Measurements from ENCODE around the gene GPC6.

Gene GPC6

DNA sequence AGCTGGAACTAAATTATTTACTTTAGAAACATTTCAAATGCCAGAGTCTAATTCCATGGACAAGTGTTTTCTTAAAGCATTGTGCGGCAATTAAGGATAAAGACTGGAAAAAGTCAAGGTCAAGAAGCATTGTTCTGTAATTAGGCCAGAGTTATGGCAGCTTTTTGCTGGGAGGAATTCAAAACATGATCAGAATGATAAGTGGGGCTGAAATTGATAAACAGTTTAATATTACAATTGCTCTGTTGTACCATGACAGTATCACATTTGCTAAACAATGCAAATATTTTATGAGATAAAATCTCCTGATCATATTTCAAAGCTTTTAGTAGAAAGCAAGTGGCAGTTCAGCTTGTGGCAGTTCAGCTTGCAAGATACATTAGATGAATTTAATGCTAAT, 513.7 kb downstream of the GPC6 start:
- no peak for DNase-seq (ENCODE audit: low read depth)

DNA sequence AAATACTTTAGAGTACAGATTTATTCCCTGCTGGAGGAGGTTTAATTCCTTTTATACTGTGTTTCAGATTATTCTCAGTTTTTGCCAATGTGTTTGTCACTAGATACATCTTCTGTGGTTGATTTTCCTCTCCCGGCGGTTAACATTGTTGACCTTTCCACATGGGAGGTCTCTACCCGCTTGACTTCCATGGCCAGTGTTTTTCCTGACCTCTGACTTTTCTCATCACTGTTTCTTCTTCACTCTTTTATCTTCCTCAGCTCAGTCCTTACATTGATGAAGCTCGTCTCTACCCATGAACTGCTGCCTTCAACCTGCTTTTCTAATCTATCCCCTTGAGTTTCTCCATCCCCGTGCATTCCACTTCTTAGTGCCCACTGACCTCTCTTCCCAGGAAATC, 517.4 kb downstream of the GPC6 start:
- no peak for DNase-seq (ENCODE audit: low read depth)

DNA sequence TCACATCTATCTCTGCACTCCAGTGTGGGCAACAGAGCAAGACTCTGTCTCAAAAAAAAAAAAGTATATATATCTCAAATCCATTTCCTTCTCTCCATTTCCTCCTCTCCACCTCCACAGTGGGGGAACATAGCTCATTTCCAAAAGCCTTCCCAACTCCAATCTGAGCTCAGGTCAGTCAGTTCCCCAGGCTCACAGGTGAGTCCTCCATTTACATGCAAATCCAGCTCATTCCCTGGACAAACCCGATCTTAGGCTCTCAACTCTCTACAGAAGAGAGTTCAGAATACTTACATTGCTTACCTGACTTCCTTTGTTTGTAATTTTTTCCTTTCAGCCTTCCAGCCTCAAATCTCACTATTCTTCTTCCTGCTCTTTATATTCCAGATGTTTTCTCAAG, 518.3 kb downstream of the GPC6 start:
- DNase-seq (ENCODE audit: low read depth), result no peak

DNA sequence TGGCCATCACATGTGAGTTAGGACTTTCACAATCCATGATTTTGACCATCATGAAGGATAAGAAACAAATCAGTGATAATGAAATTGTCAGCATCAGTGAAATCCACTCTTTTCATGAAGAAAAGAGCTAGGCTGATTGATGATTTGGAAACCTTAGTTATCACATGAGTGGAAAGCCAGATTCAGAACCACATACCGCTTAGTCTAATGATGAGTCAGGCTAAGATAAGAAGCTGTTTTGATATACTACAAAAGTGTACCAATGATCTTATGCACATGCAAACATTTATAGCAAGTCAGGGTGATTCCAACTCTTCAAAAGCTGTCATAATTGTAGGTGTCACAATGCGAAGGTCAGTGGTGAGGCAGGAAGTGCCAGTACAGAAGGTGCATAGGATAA, 519.3 kb downstream of the GPC6 start:
- DNase-seq (ENCODE audit: low read depth), result no peak

DNA sequence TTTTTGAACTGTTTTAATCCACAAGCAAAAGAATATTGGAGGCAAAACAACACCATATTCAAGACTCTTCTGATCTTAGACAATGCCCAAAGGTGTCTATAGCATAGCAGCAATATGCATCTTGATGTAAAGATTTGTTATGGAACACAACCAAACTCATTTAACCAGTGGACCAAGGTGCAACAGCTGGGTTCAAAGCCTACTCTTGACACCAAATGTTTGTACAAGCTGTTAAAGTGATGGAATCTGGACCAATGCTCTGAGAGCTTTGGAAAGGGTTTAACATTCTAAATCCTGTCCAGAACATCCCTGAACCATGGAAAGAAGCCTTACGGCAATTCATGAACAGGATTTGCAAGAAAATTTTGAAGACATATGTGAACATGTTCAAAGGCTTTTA, 520.0 kb downstream of the GPC6 start:
- DNase-seq (ENCODE audit: low read depth), result no peak

DNA sequence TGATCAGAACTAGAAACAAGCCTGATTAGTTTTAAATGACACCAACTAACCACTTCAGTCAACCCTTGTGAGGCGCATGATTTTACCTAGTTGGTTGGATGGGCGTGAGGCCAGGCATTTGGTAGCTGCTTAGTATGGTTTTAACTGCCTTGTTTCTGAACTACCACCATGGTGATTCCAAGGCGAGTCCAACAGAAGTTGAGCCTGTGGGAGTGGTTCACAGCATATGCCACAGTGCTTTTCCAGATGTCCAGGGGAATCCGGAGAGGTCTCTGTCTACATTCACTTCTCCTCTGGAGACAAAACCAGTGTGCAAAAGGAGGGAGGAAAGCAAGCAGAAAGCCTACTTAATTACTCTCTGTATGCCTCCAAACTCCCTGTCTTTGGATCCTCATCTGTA, 524.1 kb downstream of the GPC6 start:
- no peak for DNase-seq (ENCODE audit: low read depth)

DNA sequence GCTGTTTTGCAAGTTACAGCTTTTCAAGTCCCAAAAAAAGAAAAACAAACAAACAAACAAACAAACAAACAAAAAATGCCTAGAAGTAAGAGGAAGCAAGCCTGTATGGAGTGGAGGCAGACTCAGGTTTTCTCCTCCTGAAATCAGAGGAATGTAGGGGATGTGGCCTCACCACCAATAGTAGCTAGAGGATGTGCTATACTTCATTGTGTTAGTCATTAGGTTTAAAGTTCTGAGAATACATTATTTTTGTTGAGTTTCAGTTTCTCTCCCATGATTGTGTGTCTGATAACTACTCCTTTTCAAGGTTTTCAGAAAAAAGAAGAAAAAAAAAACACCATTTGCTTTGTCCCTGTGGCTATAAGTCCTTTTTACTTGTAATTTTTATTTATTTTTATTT, 524.5 kb downstream of the GPC6 start:
- no peak for DNase-seq (ENCODE audit: low read depth)

DNA sequence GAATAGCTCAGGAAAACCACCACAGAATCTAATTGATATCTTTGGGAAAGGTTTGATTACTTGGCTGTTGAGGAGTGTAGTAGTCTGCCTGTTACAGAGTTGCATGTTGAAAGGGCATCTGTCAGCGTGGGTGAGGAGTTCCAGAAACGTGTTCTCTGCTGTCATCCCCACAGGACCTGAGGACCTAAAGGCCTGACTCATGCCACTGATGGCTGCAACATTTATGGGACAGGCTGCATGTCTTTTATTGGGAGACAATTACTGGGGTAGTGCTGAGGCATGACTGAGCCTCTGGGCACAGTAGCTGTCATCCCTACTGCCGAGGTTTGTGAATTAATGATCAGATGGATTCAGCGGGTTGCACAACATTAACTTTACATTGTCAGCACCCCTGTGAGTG, 525.9 kb downstream of the GPC6 start:
- no peak for DNase-seq (ENCODE audit: low read depth)

DNA sequence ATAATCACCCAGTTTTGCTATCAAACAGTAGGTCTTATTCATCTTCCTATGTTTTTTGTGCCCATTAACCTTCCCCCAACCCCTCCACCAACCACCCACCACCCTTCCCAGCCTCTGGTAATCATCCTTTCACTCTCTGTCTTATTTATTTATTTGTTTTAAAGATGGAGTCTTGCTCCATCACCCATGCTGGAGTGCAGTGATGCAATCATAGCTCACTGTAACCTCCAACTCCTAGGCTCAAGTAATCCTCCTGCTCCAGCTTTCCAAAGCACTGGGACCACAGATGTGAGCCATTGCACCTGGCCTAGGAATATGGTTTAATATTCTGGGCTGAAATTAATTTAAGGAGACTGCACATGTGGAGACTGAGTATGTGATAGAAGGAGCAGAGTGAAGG, 527.0 kb downstream of the GPC6 start:
- no peak for DNase-seq (ENCODE audit: low read depth)

DNA sequence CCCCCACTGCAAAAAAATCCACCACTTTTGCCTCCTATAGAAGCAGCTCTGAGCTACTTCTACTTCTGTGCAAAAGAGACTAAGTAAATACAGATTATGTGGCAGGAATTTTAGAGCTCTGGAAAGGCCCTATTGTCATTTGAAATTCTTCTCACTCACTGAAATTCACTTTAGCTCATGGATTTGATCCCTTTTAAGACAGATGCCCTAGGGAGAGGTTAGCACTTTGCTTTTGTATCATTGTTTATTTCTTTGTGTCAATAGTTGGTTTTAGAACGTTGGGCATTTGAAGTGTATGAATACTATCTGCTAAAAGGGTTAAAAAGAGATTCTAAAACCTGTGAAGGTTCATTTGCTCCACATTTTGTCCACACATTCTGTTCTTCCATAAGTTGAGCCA, 528.7 kb downstream of the GPC6 start:
- no peak for DNase-seq (ENCODE audit: low read depth)

DNA sequence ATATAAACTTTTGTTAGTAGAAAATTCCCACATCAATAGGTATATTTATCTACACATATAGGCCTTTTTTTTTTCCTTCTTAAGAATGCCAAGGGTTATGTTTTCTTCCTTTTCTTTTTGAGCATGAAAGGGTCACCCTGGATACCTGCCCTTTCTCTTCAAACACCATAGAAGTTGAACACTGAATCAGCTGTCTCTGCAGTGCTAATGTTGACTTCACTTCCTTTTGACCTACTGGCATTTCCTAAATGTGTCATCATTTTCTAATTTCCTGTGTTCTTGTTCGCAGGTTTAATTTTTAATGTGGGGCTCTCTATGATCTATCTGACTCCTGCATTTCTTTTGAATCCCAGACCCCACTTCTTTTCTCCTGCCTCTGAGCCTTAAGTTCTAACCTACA, 532.0 kb downstream of the GPC6 start:
- DNase-seq (ENCODE audit: low read depth), result no peak

DNA sequence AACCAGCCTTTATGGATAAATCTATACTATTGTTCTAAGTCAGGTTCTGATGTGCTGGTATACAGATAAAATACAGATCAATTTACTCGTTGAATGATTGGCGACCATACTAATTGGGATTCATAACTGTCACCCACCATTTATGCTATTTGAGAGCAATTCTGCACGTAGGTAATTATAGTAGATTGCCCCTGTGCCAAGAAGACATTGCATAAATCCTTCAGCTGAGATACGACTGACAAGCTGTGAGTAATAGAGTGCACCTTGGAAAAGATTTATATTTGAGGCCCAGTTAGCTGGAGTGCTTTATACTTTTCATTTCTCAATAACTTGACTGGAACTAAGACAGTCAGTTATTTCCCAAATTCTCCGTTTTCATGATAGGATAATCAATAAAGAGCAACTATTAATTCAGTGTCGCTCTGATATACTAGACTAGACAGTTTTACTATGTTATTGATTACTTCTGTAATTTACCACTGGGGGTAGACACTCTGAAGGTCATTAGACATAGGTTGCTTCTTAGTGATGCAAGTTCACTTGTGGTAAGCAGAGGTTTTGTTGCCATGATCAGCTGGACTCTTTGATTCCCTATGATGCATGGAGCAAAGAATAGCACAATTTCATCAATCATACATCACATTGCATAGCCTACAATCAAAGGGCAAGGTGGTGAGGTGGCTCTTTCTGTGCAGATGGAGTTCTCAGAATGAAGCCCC, 536.3 kb downstream of the GPC6 start:
- DNase-seq (ENCODE audit: low read depth), result no peak

DNA sequence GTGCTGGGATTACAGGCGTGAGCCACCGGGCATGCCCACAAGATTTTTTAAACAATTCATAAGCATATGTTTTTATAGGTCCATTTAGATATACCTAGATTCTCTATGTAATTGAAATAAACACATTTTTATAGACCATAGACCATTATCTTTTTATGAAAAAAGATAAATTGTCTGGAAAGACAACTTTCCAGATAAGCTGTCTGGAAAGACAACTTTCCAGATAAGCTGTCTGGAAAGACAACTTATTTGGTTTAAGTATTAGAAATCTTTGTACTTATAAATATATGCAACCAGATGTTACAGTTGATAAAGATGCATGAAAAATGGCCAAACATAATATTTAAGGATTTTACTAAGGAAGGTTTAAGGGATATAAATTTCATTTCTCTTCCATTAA, 538.5 kb downstream of the GPC6 start:
- no peak for DNase-seq (ENCODE audit: low read depth)

DNA sequence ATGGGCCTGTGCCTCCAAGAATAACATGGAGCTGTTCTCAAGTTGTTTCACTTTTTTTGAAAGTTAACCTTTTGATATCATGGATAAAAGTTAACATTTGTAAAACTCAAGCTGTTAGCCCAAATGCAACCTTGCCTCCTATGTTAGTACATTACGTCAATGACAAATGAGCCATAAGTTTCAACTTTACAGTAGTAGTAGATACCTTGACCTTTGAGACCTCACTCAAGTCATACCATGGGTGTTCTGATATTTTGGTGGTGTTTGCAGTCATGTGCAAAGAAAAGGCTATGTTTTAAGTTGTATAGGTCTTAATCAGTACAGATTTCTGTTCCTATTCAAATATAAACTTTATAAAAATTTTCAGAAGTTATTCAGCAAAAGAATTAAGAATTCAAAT, 539.2 kb downstream of the GPC6 start:
- DNase-seq (ENCODE audit: low read depth), result no peak

DNA sequence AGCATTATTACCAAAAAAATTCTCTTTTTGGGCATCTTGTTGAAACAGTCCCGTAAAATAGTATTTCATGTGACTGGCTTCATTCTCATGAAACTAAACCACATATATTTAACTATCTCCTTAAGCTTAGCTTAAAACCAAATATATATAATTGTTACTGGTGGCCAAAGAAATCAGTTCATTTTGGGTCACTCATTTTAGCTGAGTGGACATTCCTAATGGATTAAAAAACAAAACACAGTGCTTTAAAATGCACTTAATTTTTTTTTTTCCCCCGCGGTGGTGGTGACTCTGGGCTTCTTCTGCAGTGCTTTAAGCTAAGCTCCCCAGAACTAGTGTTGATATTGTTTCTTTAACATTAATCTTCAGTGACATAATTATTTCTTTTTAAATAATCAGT, 540.1 kb downstream of the GPC6 start:
- no peak for DNase-seq (ENCODE audit: low read depth)

DNA sequence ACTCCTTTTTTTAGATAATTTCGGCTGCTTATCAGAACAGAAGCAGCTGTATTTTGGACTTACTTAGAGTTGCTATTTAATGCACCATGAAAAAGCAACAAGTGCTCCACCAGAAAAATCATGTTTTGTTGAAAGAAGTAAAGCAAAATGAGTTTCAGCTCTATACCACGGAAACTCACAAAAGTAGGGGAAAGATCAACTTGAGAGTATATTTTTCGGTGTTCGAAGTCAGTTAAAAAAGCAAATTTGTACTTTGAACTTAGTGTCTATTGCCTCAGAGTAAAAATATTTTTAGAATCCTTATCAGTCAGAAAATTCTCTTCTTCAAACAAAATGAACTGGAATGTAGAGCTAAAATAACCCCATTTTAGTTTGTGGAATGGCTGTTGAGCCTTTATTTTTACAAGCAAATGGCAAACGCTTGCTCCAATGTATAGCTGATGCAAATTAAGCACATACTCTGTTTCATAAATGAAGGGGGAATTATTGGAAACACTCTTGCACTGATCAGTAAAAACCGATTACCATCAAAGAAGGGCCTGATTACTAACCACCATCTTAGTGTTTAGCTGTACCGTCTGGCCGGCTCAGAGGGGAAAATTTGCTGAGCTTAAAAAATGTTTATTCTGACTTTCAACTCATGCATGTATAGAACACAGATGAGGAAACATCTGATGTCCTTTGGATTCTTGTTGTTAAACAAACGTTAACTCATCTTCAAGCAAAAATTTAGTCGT, 540.7 kb downstream of the GPC6 start:
- DNase-seq (ENCODE audit: low read depth), result no peak

DNA sequence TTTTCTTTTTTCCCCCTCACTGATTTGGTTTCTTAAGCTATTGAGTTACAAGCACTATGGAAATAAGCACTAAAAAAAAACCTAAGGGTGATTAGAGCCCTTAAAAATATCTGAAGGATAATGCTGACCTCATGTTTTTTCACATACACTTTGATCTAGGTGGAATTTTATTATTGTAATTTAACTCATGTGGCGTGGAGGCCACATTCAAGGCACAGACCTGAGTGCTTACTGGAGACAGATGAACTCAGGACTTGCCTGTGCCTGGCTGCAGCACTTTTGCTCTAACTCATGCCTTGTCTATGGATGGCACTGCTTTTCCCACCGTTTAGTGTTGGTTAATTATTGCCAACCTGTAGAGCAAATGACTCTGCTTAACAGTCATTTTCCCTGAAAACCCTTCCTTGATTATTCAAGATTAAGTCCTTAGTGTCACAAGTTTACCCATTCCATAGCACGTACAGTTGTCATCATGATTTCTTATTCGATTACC, 541.4 kb downstream of the GPC6 start:
- no peak for DNase-seq (ENCODE audit: low read depth)

DNA sequence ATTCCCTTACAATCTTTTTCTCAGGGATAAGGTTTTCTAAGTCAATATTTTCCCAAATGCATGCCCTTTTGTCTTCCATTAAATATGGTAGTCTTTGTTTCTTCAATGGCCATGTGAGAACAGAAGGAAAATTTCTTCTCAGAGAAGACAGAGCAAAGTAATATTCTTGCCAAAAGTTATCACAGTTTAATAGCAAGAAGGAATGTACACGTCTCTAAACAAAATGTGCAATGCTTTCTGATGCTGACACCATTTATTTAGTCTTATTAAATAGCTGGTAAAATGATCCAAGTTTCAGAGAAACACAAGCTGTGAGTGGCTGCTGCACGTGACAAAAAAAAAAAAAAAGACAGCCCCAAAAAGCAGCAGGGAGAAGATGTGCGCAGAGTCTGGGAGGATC, 542.5 kb downstream of the GPC6 start:
- no peak for DNase-seq (ENCODE audit: low read depth)

DNA sequence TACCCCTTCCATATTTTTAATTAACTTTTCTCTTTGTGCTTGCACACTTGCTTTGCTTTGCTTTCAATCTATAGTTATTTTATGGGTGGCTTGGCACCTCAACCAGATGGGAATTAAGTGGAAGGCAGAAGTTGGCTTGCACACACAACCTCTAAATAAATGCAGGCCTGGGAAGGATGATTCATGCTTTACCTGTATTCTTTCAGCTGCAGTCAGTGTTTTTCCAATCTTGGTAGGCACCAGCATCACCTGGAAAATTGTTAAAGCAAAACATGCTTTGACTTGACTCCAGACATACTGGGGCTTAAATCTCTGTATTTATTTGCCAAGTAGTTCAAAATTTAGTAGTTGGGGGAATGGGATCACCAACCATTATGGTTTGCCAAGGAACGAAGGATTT, 543.0 kb downstream of the GPC6 start:
- DNase-seq (ENCODE audit: low read depth), result no peak

DNA sequence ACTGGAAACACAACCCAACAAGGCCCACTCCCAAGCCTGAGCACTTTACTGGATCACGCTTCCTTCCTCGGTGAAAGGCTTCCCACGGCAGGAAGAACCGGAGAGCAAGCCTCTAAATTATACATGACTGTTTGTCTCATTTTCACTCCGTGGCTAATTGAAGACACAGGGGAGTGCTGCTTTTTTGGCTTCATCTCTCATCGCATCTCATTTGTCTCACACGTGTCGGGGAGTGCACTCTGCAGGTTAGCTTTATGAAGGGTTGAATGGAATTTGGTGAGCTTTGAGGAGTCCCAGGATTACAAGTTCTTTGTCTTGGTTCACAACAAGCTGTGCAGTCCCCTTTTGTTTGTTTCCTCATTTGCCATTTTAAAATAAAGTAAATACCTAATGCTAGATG, 544.6 kb downstream of the GPC6 start:
- no peak for DNase-seq (ENCODE audit: low read depth)

DNA sequence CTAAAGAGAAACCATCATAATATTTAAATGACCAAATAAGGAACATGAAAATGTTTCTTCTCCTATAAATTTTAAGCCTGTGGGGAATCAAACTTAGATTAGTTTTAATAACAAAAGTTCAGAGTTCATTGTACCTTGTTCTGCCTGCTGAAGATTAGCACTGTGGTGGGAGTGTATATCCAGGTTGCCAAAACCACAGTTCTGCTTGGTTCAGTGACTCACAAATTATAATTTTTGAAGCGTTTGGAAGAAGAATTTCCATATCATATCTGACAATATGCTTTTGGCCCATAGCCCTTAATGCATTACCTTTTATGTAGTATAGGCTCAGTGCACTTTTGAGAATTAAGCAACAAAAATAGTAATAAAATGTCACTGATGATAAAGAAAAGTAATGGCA, 545.2 kb downstream of the GPC6 start:
- no peak for DNase-seq (ENCODE audit: low read depth)

DNA sequence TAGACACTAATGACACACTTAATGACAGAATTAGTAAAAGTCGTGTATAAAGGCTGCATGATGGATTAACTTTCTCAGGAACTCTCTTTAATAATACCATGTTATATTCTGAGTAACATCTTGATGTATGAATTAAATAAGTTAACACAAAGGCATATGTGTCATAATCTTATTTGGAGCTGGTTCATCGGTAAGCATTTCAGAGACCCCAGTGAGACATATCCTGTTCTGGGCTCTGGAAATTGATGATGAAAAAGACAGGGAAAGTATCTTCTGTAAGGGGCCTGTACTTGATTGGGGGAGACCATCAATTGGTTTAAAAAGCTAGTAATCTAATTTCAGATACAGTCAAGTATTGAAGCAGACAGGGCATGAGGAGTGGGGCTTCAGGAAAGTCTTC, 547.9 kb downstream of the GPC6 start:
- DNase-seq (ENCODE audit: low read depth), result no peak

DNA sequence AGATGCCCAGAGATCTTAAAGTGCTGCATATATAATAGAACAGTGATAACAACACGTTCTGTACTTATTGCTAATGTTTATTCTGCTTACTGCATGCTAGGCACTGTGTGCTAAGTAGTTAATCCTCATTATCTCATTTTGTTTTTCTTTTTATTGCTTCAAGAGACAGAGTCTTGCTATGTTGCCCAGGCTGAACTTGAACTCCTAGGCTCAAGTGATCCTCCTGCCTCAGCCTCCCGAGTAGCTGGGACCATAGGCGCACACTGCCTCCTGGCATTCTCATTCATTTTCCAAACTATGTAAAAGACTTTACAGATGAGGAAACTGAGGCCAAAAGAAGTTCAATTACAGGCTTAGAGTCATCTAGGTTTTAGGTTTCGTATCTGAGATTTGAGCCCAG, 548.4 kb downstream of the GPC6 start:
- no peak for DNase-seq (ENCODE audit: low read depth)
